Neural cell (in vitro differentiated cells): ENCODE measurements around the gene DAZAP1. TPM values are rescaled to one million over a fixed set of nuclear protein-coding genes. Genes with fewer than 3 reads are reported as not detected.

ENCODE experiments used
- H2AFZ ChIP-seq: fragments of 200-600, 300-800 bp; sonication (generic), shearing (Covaris generic); 2 replicates; pipeline ENCODE4 v1.6.0; 2014; ENCODE audit warnings: low read depth, mild to moderate bottlenecking, antibody characterized with exemption, low read length, moderate library complexity
- H3F3A ChIP-seq: fragments of 200-600 bp; shearing (Covaris generic); 2 replicates; pipeline ENCODE4 v1.6.1; 2016; ENCODE audit warnings: mild to moderate bottlenecking, moderate library complexity, mixed read lengths, antibody characterized with exemption, low read length; ENCODE audit not compliant: insufficient read depth, poor library complexity, severe bottlenecking
- H3K27ac ChIP-seq: fragments of 200-600, 300-800 bp; sonication (generic), shearing (Covaris generic); 2 replicates; pipeline ENCODE4 v1.5.1; 2014; ENCODE audit warnings: mild to moderate bottlenecking, low read length, moderate library complexity
- H3K27me3 ChIP-seq: fragments of 300-800, 200-600 bp; sonication (generic), shearing (Covaris generic); 2 replicates; pipeline ENCODE4 v1.6.0; 2014; ENCODE audit warnings: mild to moderate bottlenecking, low read depth, low read length, moderate library complexity; ENCODE audit not compliant: insufficient read depth
- H3K36me3 ChIP-seq: fragments of 300-800, 200-600 bp; sonication (generic), shearing (Covaris generic); 2 replicates; pipeline ENCODE4 v1.5.1; 2014; ENCODE audit warnings: mild to moderate bottlenecking, antibody characterized with exemption, low read length, moderate library complexity; ENCODE audit not compliant: insufficient read depth
- H3K4me2 ChIP-seq: fragments of 300-800, 200-600 bp; sonication (generic), shearing (Covaris generic); 2 replicates; pipeline ENCODE4 v1.6.0; 2014; ENCODE audit warnings: mild to moderate bottlenecking, low read length
- H3K4me3 ChIP-seq: fragments of 300-800, 200-600 bp; sonication (generic), shearing (Covaris generic); 2 replicates; pipeline ENCODE4 v1.5.1; 2014; ENCODE audit warnings: mild to moderate bottlenecking, low read length, moderate library complexity
- H3K79me2 ChIP-seq: fragments of 200-600 bp; shearing (Covaris generic); replicated peaks from 2 replicates; pipeline ENCODE4 v1.6.0; 2014; ENCODE audit warnings: mild to moderate bottlenecking, low read length, moderate library complexity; ENCODE audit not compliant: insufficient read depth
- H3K9ac ChIP-seq: fragments of 300-800, 200-600 bp; sonication (generic), shearing (Covaris generic); 2 replicates; pipeline ENCODE4 v1.6.1; 2016; ENCODE audit warnings: mild to moderate bottlenecking, low read length, mixed read lengths
- H3K9me2 ChIP-seq: fragments of 200-600 bp; shearing (Covaris generic); 2 replicates; pipeline ENCODE4 v1.6.1; 2016; ENCODE audit warnings: mild to moderate bottlenecking, low read length, mixed read lengths; ENCODE audit not compliant: insufficient read depth
- H3K9me3 ChIP-seq: fragments of 200-600, 300-800 bp; sonication (generic), shearing (Covaris generic); 2 replicates; pipeline ENCODE4 v1.6.1; 2016; ENCODE audit warnings: mild to moderate bottlenecking, mixed run types, low read length, moderate library complexity, mixed read lengths
- H4K20me1 ChIP-seq: fragments of 200-600 bp; shearing (Covaris generic); 2 replicates; pipeline ENCODE4 v1.6.1; 2016; ENCODE audit warnings: mild to moderate bottlenecking, mixed run types; ENCODE audit not compliant: insufficient read depth
- EP300 ChIP-seq: fragments of 450-650 bp; conservative IDR thresholded peaks from 2 replicates; pipeline ENCODE4 v1.6.1; 2014; ENCODE audit warnings: antibody characterized with exemption, mild to moderate bottlenecking, moderate library complexity; ENCODE audit not compliant: poor library complexity, severe bottlenecking
- EZH2 ChIP-seq: fragments of 200-600, 300-800 bp; shearing (Covaris generic), sonication (generic); IDR thresholded peaks from 2 replicates; pipeline ENCODE4 v1.6.1; 2014; ENCODE audit warnings: antibody characterized with exemption, low read length, borderline replicate concordance, mild to moderate bottlenecking; ENCODE audit not compliant: insufficient read depth, poor library complexity, severe bottlenecking
- MXI1 ChIP-seq: fragments of 450-650 bp; conservative IDR thresholded peaks from 2 replicates; pipeline ENCODE4 v1.6.1; 2014; ENCODE audit warnings: antibody characterized with exemption, mild to moderate bottlenecking; ENCODE audit not compliant: poor library complexity, severe bottlenecking
- POLR2AphosphoS5 ChIP-seq: IDR thresholded peaks from 2 replicates; pipeline ENCODE4 v1.6.1; 2012
- RAD21 ChIP-seq: fragments of 450-650 bp; conservative IDR thresholded peaks from 2 replicates; pipeline ENCODE4 v1.6.1; 2014; ENCODE audit warnings: antibody characterized with exemption, mild to moderate bottlenecking, moderate library complexity
- REST ChIP-seq: IDR thresholded peaks from 2 replicates; pipeline ENCODE4 v1.6.1; 2012; ENCODE audit warnings: borderline replicate concordance
- SMC3 ChIP-seq: fragments of 450-650 bp; conservative IDR thresholded peaks from 2 replicates; pipeline ENCODE4 v1.6.1; 2014; ENCODE audit warnings: antibody characterized with exemption, mild to moderate bottlenecking, moderate library complexity; ENCODE audit not compliant: poor library complexity
- TAF1 ChIP-seq: IDR thresholded peaks from 2 replicates; pipeline ENCODE4 v1.6.1; 2012; ENCODE audit warnings: low read depth
- polyA plus RNA-seq: library from polyadenylated mRNA; depleted of rRNA; stranded (reverse); fragments of >200 nt; gene quantifications from 2 replicates; pipeline ENCODE4 v1.2.3, GENCODE V29; 2014
- TF ChIP-seq, protein P1 (sequence below): fragments of 450-650 bp; IDR thresholded peaks from 2 replicates; pipeline ENCODE4 v1.5.1; 2014; ENCODE audit warnings: antibody characterized with exemption, mild to moderate bottlenecking, moderate library complexity; ENCODE audit not compliant: poor library complexity, severe bottlenecking

Gene DAZAP1
- polyA plus RNA-seq, 1 donor from 2014 or later = 60.5 TPM

- H3K4me2 ChIP-seq = no peak overlapping the region
- no peaks in the 10 kb centered on the region for H3K9me2 ChIP-seq
- no peak overlapping the region for H3K4me3 ChIP-seq
- H3K27ac ChIP-seq = no peak overlapping the region
- no peak overlapping the region for H2AFZ ChIP-seq
- no peaks in the 10 kb centered on the region for H3F3A ChIP-seq
- H3K27me3 ChIP-seq = no peaks in the 10 kb centered on the region
- TF ChIP-seq POLR2AphosphoS5 (no peak), TAF1 (no peak), SMC3 (no peak), REST (no peak), MXI1 (no peak), EP300 (no peak), RAD21 (no peak), EZH2 (no peak)
- TF ChIP-seq, protein P1, sequence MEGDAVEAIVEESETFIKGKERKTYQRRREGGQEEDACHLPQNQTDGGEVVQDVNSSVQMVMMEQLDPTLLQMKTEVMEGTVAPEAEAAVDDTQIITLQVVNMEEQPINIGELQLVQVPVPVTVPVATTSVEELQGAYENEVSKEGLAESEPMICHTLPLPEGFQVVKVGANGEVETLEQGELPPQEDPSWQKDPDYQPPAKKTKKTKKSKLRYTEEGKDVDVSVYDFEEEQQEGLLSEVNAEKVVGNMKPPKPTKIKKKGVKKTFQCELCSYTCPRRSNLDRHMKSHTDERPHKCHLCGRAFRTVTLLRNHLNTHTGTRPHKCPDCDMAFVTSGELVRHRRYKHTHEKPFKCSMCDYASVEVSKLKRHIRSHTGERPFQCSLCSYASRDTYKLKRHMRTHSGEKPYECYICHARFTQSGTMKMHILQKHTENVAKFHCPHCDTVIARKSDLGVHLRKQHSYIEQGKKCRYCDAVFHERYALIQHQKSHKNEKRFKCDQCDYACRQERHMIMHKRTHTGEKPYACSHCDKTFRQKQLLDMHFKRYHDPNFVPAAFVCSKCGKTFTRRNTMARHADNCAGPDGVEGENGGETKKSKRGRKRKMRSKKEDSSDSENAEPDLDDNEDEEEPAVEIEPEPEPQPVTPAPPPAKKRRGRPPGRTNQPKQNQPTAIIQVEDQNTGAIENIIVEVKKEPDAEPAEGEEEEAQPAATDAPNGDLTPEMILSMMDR = no peak
- no peak overlapping the region for H3K9ac ChIP-seq
- peaks cover 23% of the 10 kb centered on the region for H3K36me3 ChIP-seq
- no peaks in the 10 kb centered on the region for H3K9me3 ChIP-seq
- H3K79me2 ChIP-seq = peaks cover 35% of the 10 kb centered on the region
- peaks cover 54% of the 10 kb centered on the region for H4K20me1 ChIP-seq
These were observed 50.5 kb downstream of the DAZAP1 start for GRCh38 chr19:1457892-1458291.

GRCh38 chr19:1459479-1459878, 52.1 kb downstream of the DAZAP1 start:
- Histone ChIP-seq H3K9me2 (no peaks in the 10 kb centered on the region), H4K20me1 (peaks cover 54% of the 10 kb centered on the region), H3K9ac (no peak overlapping the region), H3K27ac (no peak overlapping the region), H2AFZ (no peak overlapping the region), H3K36me3 (peaks cover 20% of the 10 kb centered on the region), H3K9me3 (no peaks in the 10 kb centered on the region), H3F3A (no peaks in the 10 kb centered on the region), H3K4me3 (no peak overlapping the region), H3K79me2 (peaks cover 23% of the 10 kb centered on the region), H3K27me3 (no peaks in the 10 kb centered on the region), H3K4me2 (no peak overlapping the region)
- TF ChIP-seq EP300 (no peak), POLR2AphosphoS5 (no peak), TAF1 (no peak), EZH2 (no peak), SMC3 (no peak), REST (no peak), MXI1 (no peak), RAD21 (no peak)
- TF ChIP-seq, protein P1 = no peak
